Activated T-cell treated with anti-CD3 and anti-CD28 coated beads, Interleukin-2, amount 50 U/mL, for 72 hours (primary cell): ENCODE data around the gene HTR6. TPM values are rescaled to one million over a fixed set of nuclear protein-coding genes. Genes with fewer than 3 reads are reported as not detected.

Experiments
- ATAC-seq, 2 donors: fragments of 150-1000 bp; cut with Tn5 transposase; replicated peaks in 1 of 2; 2 replicates each; pipeline ENCODE4 v1.10.0; 2021; ENCODE audit warnings: moderate library complexity in 2 of 2, mild to moderate bottlenecking in 1 of 2
- DNase-seq, 2 donors: peaks; one replicate each; pipeline ENCODE4 v3.0.0; 2021 to 2022; ENCODE audit warnings: mixed read lengths in 1 of 2
- H3K27ac Mint-ChIP-seq: one replicate; pipeline ENCODE4 v1.8.0; 2022; ENCODE audit warnings: mild to moderate bottlenecking, moderate library complexity, mixed read lengths
- H3K27me3 Mint-ChIP-seq: one replicate; pipeline ENCODE4 v1.8.0; 2022; ENCODE audit warnings: low read depth, mixed read lengths
- H3K36me3 Mint-ChIP-seq, 2 donors: one replicate each; pipeline ENCODE4 v1.8.0; 2022; ENCODE audit warnings: mixed read lengths in 2 of 2, mild to moderate bottlenecking in 1 of 2; ENCODE audit not compliant: insufficient read depth in 2 of 2
- H3K4me1 Mint-ChIP-seq: one replicate; pipeline ENCODE4 v1.8.0; 2022; ENCODE audit warnings: low read depth, mixed read lengths
- H3K4me3 Mint-ChIP-seq, 2 donors: one replicate each; pipeline ENCODE4 v1.8.0; 2022; ENCODE audit warnings: mild to moderate bottlenecking in 2 of 2, mixed read lengths in 2 of 2, moderate library complexity in 2 of 2
- H3K9me3 Mint-ChIP-seq, 2 donors: one replicate each; pipeline ENCODE4 v1.8.0; 2022; ENCODE audit warnings: mixed read lengths in 2 of 2
- total RNA-seq, 2 donors: library from RNA; stranded (reverse); gene quantifications; one replicate each; pipeline ENCODE4 v1.2.3, GENCODE V29; 2022

Gene HTR6
- total RNA-seq, 2 donors from 2014 or later: 0.32 to 0.55 TPM

DNA sequence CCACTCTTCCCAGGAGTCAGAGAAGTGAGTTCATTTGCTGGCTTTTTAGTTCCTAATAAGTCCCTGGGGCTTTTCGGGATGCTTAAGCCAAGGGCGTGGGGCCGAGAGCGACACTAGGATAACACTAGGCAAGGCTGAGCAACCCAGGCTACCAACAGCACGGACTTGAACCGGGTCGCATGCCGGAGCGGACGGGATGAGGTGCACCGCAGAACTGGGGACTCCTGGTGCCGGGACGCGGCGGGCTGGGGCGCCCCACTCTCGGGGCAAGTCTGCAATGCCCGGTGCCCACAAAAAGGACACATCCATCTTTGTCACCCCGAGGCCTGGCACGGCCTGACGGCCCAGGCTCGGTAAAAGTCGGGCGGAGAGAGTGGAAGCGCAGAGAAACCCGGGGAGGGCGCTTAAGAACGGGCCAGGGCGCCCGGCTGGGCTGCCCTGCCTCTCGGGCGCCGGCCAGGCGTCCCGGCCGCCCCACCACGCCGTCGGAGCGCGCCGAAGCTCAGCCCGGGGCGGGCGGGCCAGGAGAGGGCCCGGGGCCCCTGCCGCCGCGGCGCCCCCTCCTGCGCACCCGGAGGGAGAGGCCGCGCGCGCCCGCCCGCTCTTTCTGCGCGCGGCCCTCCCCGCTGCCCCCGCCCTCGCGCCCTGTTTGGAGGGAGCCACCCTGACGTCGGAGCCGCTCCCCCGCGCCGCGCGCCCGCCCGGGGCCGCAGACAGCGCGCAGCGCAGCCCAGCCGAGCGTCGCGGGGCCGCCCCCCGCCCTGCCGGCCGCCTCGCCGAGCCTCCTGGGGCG is 20.9 kb upstream of the HTR6 start, which contains the start of gene NBL1:
NBL1 (plus strand) TSS at position 710 of the 793 bp plus-strand sequence. CDS start 10,720 bp downstream, outside the sequence.
- peak within 1 kb of the TSS; percentile 82 for H3K27ac Mint-ChIP-seq
- H3K4me1 Mint-ChIP-seq: peaks cover 31% of the 10 kb centered on the region
- H3K4me3 Mint-ChIP-seq: peak within 1 kb of the TSS; percentile 91 to 97
- peak; percentile 91 for ATAC-seq
- DNase-seq: peak; percentile 80 to 87
- H3K27me3 Mint-ChIP-seq: peaks cover 21% of the 10 kb centered on the region
- H3K9me3 Mint-ChIP-seq: no peaks in the 10 kb centered on the region
- peaks cover 2 to 3% of the 10 kb centered on the region in 2 donors for H3K36me3 Mint-ChIP-seq

DNA sequence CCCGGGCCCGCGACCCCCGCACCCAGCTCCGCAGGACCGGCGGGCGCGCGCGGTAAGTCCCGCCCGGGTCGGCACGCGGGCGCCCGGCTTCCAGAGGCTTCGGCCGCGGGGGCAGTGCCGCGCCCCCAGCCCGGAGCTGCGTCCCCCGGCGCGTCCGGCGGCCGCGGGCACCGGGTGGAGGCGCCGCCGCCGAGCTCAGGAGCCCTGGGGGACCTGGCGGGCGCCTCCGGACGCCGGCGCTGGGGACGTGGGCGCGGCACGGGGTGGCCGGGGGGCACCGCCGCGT is 20.3 kb upstream of the HTR6 start:
- H3K36me3 Mint-ChIP-seq: peaks cover 2 to 3% of the 10 kb centered on the region in 2 donors
- H3K9me3 Mint-ChIP-seq: no peaks in the 10 kb centered on the region
- peak; percentile 35 to 43 for ATAC-seq
- no peak for DNase-seq
- H3K4me1 Mint-ChIP-seq: peaks cover 31% of the 10 kb centered on the region
- no peak overlapping the region for H3K4me3 Mint-ChIP-seq
- peaks cover 21% of the 10 kb centered on the region for H3K27me3 Mint-ChIP-seq
- H3K27ac Mint-ChIP-seq: no peak overlapping the region

DNA sequence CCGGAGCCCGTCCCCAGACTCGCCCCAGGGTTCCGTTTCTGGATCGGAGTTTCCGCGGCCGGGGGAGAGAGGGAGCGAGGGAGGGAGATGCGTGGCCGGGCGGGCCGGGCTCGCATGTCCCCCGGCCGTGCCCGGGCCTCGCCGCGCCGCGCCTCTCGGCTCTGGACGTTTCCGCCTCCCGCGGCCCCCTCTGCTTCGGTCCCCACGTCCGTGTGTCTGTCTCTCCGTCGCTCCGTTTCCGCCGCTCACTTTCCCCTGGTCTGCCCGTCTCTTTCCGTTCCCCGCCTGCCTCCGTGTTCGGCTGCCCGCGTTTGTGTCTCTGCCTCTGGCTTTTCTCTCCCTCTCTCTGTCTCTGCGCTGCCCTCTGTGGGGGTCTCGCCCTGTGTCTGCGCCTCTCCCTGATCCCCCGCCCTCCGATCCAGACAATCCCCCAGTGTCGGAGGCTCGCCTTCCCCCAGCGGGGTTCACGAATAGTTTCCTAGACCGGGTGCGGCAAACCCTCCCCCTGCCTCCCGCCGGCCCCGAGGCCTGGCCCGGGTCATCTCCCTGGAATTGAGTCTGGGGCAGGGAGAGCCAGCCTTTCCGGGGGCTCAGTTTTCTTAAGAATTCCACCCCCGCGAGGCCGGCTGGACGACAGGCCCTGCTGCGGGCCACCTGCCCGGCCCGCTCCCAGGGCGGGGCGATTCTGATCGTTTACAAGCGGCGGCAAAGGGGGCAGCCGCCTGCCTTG is 19.8 kb upstream of the HTR6 start:
- DNase-seq: peak; percentile 66 to 73
- peak; percentile 43 to 50 for ATAC-seq
- Mint-ChIP-seq H3K36me3 (peaks cover 2 to 3% of the 10 kb centered on the region in 2 donors), H3K4me1 (peaks cover 31% of the 10 kb centered on the region), H3K9me3 (no peaks in the 10 kb centered on the region), H3K4me3 (peak overlapping the region; percentile 86 to 97), H3K27me3 (peaks cover 21% of the 10 kb centered on the region), H3K27ac (peak overlapping the region; percentile 81)

DNA sequence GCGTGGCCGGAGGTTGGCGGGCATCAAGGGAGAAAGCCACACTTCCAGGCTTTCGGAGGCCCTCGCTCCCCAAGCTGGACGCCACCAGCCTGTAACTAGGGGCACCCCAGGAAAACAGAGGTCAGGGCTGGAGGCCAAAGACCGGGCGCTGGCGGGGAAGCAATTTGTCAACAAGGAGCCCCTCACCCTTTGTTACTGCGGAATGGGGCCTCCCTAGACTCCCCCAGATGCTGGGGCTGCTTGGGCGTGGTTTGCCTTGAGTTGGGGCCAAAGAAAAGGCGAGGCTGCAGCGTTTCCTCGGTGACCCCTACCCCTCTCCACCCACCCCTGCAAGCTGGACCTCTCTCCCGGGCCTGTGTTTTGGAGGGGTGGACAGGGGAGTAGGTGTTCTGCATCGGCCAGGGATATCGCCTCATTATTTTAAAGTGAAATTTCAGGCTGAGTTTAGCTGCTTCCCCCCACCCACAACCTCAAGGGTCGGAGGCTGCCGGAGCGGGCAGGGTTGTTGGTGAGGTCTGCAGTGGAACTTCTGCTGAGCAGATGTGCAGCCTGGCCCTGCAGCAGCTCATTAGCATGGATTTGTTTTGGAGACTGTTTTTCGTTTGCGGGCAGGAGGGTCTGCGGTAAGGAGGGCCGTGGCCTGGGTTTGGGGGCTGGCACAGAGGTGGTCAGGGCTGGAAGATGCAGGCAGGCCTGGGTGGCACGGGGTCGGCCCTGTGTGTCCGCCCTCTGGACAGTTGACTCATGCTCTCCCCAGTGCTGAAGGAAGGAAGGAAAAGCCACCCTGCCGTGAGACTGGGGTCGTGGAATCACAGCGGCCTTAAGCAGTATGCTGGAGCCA is 19.0 kb upstream of the HTR6 start:
- peaks cover 21% of the 10 kb centered on the region for H3K27me3 Mint-ChIP-seq
- no peaks in the 10 kb centered on the region for H3K9me3 Mint-ChIP-seq
- peaks cover 38% of the 10 kb centered on the region for H3K4me1 Mint-ChIP-seq
- peak overlapping the region; percentile 86 to 97 for H3K4me3 Mint-ChIP-seq
- H3K36me3 Mint-ChIP-seq: peaks cover 2 to 3% of the 10 kb centered on the region in 2 donors
- ATAC-seq: no peak
- no peak overlapping the region for H3K27ac Mint-ChIP-seq
- no peak for DNase-seq

DNA sequence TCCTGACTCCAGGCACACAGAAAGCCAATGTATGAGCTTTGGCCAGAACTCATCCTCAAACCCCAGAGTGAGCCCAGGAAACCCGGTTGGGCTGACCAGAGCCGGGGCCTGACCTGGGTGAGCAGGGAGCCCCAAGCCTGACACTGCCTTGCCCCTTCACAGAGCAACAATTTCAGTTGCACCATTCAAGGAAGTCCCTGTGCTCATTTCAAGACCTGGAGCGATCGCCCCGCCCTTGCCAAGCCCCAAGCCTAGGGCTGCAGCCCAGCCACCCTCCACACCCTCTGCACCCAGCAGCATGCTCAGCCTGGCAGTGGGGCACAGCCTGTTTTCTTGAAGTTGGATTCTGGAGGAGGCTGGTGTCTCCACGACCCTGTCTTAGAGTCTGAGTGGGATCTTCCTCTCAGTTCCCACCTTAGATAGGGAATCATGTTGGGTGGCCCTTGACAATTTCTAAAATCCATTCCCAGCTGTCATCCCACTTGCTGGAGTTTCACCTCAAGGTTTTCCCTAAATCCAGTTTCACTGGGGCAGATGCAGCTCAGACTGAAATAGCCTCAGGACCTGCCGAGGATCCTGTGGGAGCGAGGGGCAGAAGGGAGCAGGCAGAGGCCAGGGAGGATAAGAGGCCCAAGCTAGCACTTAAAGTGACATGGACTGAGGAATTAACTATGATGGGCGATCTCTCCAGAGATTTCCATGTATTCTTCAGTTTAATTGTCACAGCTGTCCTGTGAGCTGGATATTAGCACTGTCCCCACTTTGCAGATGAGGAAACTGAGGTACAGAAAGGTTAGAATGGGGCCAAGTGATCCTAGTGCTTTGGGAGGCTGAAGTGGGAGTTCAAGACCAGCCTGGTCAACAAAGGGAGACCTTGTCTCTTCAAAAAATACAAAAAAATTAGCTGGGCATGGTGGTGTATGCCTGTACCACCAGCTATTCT is 18.0 kb upstream of the HTR6 start:
- ATAC-seq: peak in 1 of 2 donors; percentile 11
- peak overlapping the region; percentile 74 for H3K27ac Mint-ChIP-seq

DNA sequence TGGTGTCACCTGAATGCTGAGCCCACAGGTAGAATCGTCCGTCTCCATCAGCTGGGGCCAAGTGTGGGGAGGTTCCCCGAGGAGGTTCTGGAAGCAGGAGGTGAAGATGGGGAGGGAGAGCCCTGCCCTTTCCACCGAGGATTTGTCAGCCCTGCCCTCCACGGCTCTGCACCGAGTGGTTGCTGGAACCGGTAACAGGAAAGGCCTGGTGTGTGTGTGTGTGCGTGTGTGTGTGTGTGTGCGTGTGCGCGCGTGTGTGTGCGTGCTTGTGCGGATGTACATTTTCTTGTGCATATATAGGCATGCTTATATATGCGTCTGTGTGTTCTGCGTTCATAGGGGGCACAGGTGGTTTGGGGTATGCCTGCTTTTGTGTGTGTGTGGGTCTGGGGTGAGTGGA is 17.0 kb upstream of the HTR6 start:
- Mint-ChIP-seq H3K27ac (no peak overlapping the region), H3K4me1 (peaks cover 39% of the 10 kb centered on the region), H3K27me3 (peaks cover 20% of the 10 kb centered on the region), H3K36me3 (peaks cover 2 to 3% of the 10 kb centered on the region in 2 donors), H3K9me3 (no peaks in the 10 kb centered on the region), H3K4me3 (peak overlapping the region in 1 of 2 donors; percentile 86)
- ATAC-seq: no peak
- DNase-seq: no peak

More for the DNA sequence above, 18.0 kb upstream of the HTR6 start:
- Mint-ChIP-seq H3K27me3 (peaks cover 21% of the 10 kb centered on the region), H3K36me3 (peaks cover 2 to 3% of the 10 kb centered on the region in 2 donors), H3K9me3 (no peaks in the 10 kb centered on the region), H3K4me1 (peaks cover 40% of the 10 kb centered on the region), H3K4me3 (peak overlapping the region; percentile 54 to 86)
- DNase-seq: peak in 1 of 2 donors; percentile 55

DNA sequence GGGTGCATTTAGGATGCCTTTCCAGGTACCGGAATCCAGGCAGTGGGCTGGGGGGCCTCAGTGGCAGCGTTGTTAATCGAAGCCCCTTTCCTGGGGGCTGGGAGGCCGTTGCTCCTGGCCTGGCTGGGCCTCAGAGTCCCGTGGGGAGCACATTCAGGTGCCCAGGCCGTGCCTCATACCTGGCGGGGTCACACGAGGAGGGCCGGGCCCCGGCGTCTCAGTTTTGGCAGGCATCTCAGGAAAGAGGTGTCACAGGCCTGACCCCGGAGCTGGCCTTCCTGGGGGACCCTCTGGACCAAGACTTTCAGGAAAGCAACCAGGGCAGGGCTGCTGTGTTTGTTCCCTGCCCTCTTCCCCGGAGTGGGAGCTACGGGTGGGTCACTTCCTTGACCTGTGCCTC is 16.4 kb upstream of the HTR6 start:
- Mint-ChIP-seq H3K27ac (no peak overlapping the region), H3K36me3 (peaks cover 2 to 3% of the 10 kb centered on the region in 2 donors), H3K4me1 (peaks cover 33% of the 10 kb centered on the region), H3K4me3 (no peak overlapping the region), H3K27me3 (peaks cover 14% of the 10 kb centered on the region), H3K9me3 (no peaks in the 10 kb centered on the region)
- DNase-seq: no peak
- ATAC-seq: no peak

DNA sequence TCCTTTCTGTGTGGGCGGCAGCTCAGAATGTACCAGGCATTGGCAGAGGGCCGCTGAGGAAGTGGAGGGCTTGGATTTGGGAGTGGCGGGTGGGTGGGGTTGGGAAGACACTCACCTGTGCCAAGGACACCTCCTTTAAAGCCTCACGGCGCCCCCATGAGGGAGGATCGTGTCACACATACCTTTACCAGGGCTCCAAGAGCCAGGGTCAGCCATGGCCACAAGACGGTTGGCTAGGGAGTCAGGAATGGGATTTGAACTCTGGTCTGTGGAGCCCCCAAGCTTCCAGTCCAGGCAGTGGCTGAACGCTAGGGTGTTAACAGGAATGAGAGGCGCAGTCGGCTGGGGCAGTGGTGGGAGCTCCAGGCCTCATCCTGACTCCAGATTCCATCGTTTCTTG is 16.0 kb upstream of the HTR6 start:
- H3K36me3 Mint-ChIP-seq: peaks cover 2 to 3% of the 10 kb centered on the region in 2 donors
- no peak overlapping the region for H3K27ac Mint-ChIP-seq
- no peaks in the 10 kb centered on the region for H3K9me3 Mint-ChIP-seq
- DNase-seq (peak; percentile 27 to 33), ATAC-seq (no peak)
- peaks cover 33% of the 10 kb centered on the region for H3K4me1 Mint-ChIP-seq
- H3K4me3 Mint-ChIP-seq: no peak overlapping the region
- peaks cover 10% of the 10 kb centered on the region for H3K27me3 Mint-ChIP-seq

DNA sequence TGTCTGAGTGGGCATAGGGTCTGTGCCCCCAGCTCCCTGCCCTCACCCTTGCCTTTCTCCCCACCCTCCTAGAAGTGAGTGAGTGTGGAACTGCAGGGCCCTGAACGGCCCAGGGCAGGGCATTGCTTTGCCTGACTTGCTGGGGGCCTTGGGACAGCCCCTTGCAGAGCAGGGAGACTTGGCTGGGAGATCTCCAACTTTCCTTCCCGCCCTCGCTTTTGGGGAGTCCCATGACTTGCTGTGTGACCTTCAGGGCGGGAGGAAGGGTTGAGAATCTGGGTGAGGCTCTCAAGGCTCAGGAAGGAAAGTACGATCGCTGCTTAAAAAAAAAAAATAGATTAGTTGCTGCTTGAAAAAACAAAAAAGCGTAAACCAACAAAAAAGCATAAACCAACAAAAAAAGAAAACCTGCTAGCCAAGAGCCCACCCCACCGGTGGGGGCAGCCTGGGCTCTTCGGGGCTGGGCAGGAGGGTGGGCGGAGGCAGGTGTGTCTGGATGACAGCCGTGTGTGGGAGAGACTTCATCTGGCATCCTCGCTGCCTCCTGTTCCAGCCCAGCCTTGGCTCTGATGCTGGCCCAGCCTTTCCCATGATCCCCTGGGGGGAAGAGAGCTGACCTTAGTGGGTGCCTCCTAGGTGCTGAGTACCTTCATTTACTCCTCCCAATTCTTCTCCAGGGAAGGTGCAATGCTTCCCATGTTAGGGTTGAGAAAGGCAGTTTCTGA is 14.1 kb upstream of the HTR6 start:
- H3K9me3 Mint-ChIP-seq: no peaks in the 10 kb centered on the region
- DNase-seq (no peak), ATAC-seq (no peak)
- no peak overlapping the region for H3K27ac Mint-ChIP-seq
- peaks cover 37% of the 10 kb centered on the region for H3K4me1 Mint-ChIP-seq
- H3K4me3 Mint-ChIP-seq: no peak overlapping the region
- H3K36me3 Mint-ChIP-seq: no peaks in the 10 kb centered on the region
- peaks cover 9% of the 10 kb centered on the region for H3K27me3 Mint-ChIP-seq

DNA sequence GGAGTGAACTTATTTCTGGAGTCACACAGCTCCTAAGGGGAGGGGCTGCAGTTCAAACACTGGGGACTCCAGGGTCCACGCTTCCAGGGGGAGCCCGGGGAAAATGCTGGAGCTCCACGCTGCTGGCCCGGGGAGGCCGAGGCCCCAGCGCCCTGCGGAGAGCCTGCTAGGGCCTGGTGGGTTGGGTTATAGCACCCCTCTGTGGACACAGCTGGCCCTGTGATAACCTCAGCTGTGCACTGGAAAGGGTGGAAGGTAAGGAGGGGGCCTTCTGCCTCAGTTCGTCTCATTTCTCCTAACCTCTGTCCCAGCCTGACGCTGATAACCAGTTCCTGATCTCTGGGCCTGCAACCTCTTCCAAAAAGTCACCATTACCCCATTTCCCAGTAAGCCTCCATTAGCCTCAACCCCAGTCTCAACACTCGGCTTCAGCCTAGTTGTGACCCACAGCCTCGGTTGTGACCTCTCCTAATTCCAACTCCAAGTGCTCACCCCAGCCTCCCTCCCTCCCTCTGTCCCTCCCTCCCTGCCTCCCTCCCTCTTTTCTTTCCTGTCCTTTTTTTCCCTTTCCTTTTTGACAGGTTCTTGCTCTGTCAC is 13.4 kb upstream of the HTR6 start:
- Mint-ChIP-seq H3K4me3 (no peak overlapping the region), H3K27me3 (peaks cover 9% of the 10 kb centered on the region), H3K27ac (no peak overlapping the region), H3K9me3 (no peaks in the 10 kb centered on the region), H3K4me1 (peaks cover 36% of the 10 kb centered on the region), H3K36me3 (no peaks in the 10 kb centered on the region)
- peak; percentile 57 to 74 for ATAC-seq
- DNase-seq: peak; percentile 55 to 60

DNA sequence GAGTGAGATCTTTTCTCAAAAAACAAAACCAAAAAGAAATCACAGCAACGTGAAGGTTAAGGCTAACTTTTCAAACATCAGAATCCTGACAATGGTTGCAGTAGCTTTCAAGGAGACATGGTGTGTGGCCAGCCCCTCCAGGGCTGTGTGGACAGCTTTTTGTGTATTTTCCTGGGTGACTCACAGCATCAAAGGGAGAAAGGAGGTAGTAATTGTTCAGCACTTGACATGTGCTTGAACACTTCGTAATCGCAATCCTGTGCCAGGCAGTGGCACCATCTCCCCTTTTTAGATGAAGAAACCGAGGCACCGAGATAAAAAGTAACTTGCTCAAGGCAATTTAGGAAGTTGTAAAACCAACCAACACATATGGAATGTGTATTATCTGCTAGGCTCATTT is 10.3 kb upstream of the HTR6 start:
- no peak overlapping the region for H3K27ac Mint-ChIP-seq

More for the DNA sequence above, 10.3 kb upstream of the HTR6 start:
- no peaks in the 10 kb centered on the region for H3K36me3 Mint-ChIP-seq
- H3K27me3 Mint-ChIP-seq: no peaks in the 10 kb centered on the region
- DNase-seq: no peak
- no peak overlapping the region for H3K4me3 Mint-ChIP-seq
- H3K4me1 Mint-ChIP-seq: peaks cover 22% of the 10 kb centered on the region
- ATAC-seq: no peak
- no peaks in the 10 kb centered on the region for H3K9me3 Mint-ChIP-seq
